Measurements from ENCODE around the gene ABHD16A. TPM values are rescaled to one million over a fixed set of nuclear protein-coding genes. Genes with fewer than 3 reads are reported as not detected.

Gene ABHD16A
- total RNA-seq, 1 experiment from 2014 or later = 47.2 TPM

GRCh38 chr6:31664790-31665500 lies 38.2 kb downstream of the ABHD16A start, which contains the start of gene GPANK1:
Gene GPANK1, minus strand, starts transcription at chr6:31664997. Its CDS starts 519 bp downstream, at chr6:31664478.
- ChIA-PET POLR2A (interaction anchor here (0.6 kb wide), 2 partner anchors 40 to 166 kb away, joined by 4 to 15 read pairs; no protein-coding TSS in a partner anchor), CTCF (no interaction called here)
- BruUV-seq (replicated peaks) = no TSS peak
- H3K4me1 ChIP-seq (ENCODE audit: control insufficient read depth, insufficient read depth, low read length) = peaks cover 14% of the 10 kb centered on the region
- peak within 1 kb of the TSS; percentile 76 to 94 for H3K4me3 ChIP-seq (ENCODE audit: low read depth in 2 of 2, low read length in 2 of 2)
- peak within 1 kb of the TSS; percentile 94 for H3K27ac ChIP-seq (ENCODE audit: low read length)
- intact Hi-C loops (cut with micrococcal nuclease; ENCODE audit: unreplicated experiment) (no loop called here), in situ Hi-C loops (cut with HindIII; ENCODE audit: low pct_unique_long_range_greater_than_20kb, low sequenced_read_pairs) (no loop called here)
- peak; percentile 87 for DNase-seq (ENCODE audit: low read depth, low spot score)
- H3K27me3 ChIP-seq (ENCODE audit: control insufficient read depth, insufficient read depth, low read length) = no peaks in the 10 kb centered on the region
- ATAC-seq = peak; percentile 57
- H3K9me3 ChIP-seq (ENCODE audit: control insufficient read depth, insufficient read depth, low read depth, low read length) = no peaks in the 10 kb centered on the region
- TF ChIP-seq TCF7L2 (IDR thresholded peaks at IDR 0.05; ENCODE audit: low read depth, low read length) (peak; percentile 49; the same call in 1 of the 2 replicates), POLR2AphosphoS5 (IDR thresholded peaks at IDR 0.05; ENCODE audit: low read depth, low read length) (peak; percentile 30; the same call in 1 of the 2 replicates), REST (IDR thresholded peaks at IDR 0.05; ENCODE audit: insufficient read depth in 1 of 2, low read depth in 2 of 2, low read length in 1 of 2) (no peak)
- H3K36me3 ChIP-seq (ENCODE audit: control insufficient read depth, insufficient read depth, low read length) = peaks cover 33% of the 10 kb centered on the region

GRCh38 chr6:31663961-31664789 lies 38.9 kb downstream of the ABHD16A start:
- no peak for DNase-seq (ENCODE audit: low read depth, low spot score)
- Histone ChIP-seq H3K4me3 (ENCODE audit: low read depth in 2 of 2, low read length in 2 of 2) (peak overlapping the region; percentile 76 to 94), H3K27ac (ENCODE audit: low read length) (peak overlapping the region; percentile 94), H3K36me3 (ENCODE audit: control insufficient read depth, insufficient read depth, low read length) (peaks cover 25% of the 10 kb centered on the region), H3K27me3 (ENCODE audit: control insufficient read depth, insufficient read depth, low read length) (no peaks in the 10 kb centered on the region), H3K9me3 (ENCODE audit: control insufficient read depth, insufficient read depth, low read depth, low read length) (no peaks in the 10 kb centered on the region), H3K4me1 (ENCODE audit: control insufficient read depth, insufficient read depth, low read length) (peaks cover 17% of the 10 kb centered on the region)
- intact Hi-C loops (cut with micrococcal nuclease; ENCODE audit: unreplicated experiment) = no loop called here
- POLR2A ChIA-PET = interaction anchor here (0.6 kb wide), 1 partner anchor 166 kb away, joined by 15 read pairs; no protein-coding TSS in a partner anchor
- TF ChIP-seq CTCF (IDR thresholded peaks at IDR 0.05) (no peak), TCF7L2 (IDR thresholded peaks at IDR 0.05; ENCODE audit: low read depth, low read length) (no peak), SIN3A (IDR thresholded peaks at IDR 0.05; ENCODE audit: borderline replicate concordance, insufficient read depth, low read depth, low read length) (no peak), POLR2AphosphoS5 (IDR thresholded peaks at IDR 0.05; ENCODE audit: low read depth, low read length) (no peak), REST (IDR thresholded peaks at IDR 0.05; ENCODE audit: insufficient read depth in 1 of 2, low read depth in 2 of 2, low read length in 1 of 2) (no peak)
- ATAC-seq = no peak
- in situ Hi-C loops (cut with HindIII; ENCODE audit: low pct_unique_long_range_greater_than_20kb, low sequenced_read_pairs) = no loop called here
- TSS peak; percentile 81 for BruUV-seq (replicated peaks)
- CTCF ChIA-PET = no interaction called here

Data from Panc1 (cell line).